Stimulated activated CD4-positive, alpha-beta T cell treated with anti-CD3 and anti-CD28 coated beads, Interleukin-2, amount 100 ng/mL, for 48 hours (primary cell): ENCODE results near the gene TMEM52.
"Not testable (repeated sequence)": the region's sequence is repeated elsewhere in the genome, so short reads cannot be mapped to it uniquely, and the experiment has no call there.

Source experiments
- DNase-seq, 2 donors: peaks; one replicate each; pipeline ENCODE4 v3.0.0-alpha.2; 2020

The TMEM52 gene

DNA sequence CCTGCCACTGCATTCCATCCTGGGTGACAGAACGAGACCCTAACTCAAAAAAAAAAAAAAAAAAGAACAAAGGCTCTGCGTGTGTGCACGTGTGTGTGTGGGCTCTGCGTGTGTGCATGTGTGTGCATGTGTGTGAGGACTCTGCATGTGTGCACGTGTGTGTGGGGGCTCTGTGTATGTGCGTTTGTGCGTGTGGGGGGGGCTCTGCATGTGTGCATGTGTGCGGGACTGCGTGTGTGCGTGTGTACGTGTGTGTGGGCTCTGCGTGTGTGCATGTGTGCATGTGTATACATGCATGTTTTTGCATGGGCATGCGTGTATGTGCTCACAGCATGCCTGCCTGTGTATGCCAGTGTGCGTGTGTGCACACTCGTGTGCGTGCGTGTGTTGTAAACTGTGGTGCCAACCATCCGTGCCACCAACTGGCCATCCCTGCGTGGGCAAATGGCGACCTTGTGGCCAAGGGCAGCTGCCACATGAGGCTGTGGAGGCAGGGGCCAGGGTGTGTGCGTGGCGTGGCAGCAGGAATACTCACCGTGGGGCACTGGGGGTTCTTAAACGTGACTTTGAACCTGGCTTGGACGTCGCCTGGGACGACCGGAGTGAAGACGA lies 26.8 kb upstream of the TMEM52 start:
- no peak for DNase-seq

DNA sequence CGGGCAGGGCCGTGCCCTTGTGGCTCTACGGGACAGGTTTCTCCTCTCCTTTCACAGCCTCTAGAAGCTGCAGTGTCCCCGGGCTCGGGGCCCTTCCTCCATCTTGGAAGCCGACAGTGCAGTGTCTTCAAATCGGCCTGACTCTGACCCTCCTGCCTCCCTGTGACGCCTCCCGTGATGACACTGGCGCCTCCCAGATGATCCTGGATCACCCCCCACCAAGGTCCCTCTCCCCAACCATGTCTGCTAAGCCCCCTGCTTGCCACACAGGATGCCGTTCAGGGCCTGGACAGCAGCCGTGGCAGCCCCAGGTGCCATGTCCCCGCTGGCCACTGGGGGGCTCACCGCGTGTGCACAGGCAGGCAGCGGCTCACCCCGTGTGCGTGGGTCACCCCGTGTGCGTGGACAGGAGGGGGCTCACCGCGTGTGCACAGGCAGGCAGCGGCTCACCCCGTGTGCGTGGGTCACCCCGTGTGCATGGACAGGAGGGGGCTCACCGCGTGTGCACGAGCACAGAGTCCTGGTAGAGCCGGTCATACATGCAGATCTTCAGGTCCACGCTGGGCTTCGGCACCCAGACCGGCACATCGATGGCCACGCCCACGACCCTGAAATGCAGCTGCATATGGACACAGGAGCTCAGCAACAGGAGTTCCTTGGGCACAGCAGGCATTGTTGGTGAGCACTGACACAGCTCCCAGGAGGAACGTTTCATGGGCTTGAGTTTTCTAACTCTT lies 24.9 kb upstream of the TMEM52 start:
- peak; percentile 50 to 58 for DNase-seq

DNA sequence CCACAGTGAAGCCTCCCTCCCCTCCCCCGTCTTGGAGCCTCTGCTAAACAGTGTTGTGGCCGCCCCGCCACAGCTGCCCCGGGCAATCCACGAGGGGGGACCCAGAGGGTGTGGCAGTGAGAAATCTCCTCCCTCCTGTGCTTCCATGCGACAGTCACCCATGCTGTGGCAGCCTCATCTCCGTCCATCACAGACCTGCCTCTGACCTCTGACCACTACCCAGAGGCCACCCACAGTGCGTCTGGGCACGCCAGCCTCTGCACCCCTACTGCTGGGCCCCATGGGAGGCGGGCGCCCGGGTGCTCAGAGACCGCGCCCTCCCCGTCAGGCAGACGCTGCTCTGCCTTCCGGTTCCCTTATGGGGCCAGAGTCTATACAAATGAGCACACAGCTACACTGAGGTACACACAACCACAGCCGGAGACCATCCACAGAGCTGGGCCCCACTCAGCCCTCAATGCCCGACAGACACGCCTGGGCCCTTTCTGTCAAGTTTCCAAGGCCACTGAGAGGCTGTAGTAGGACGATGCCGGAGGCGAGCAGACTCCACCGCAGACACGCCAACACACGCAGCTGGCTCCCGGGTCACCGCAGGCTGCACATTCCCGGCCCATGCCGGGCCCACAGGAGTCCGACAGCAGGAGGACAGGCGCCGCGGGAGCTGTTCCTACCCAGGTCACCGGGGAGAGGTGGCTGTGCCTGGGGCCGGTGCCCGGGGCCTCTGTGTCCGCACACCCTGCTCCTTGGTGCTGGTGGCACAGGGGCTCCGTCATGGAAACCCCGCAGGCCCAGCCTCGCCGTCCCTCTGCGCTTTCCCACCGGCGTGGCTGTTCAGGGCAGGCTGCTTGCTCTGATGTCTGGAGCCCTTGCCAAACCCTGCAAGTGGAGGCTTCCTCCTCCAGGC lies 23.9 kb upstream of the TMEM52 start:
- no peak for DNase-seq

GRCh38 chr1:1941868-1942752 lies 23.0 kb upstream of the TMEM52 start:
- no peak for DNase-seq

GRCh38 chr1:1941211-1941841 lies 22.2 kb upstream of the TMEM52 start:
- DNase-seq, result no peak

DNA sequence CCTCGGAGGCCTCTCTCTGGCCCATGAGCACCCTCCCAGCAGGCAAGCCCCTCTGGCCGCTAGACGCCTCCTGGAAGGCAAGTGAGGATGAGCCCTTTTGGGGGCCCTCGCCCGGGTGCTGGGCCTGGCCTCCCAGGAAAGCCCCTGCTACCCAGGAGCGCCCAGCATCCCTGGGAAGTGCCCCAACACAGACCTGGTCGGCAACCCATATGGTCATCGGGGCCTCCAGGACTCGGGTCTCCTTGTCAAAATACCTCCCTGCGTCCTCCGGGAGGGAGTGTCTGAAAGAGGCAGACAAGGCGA lies 21.0 kb upstream of the TMEM52 start:
- DNase-seq, result no peak

GRCh38 chr1:1939296-1940122 lies 20.4 kb upstream of the TMEM52 start:
- DNase-seq, result no peak

DNA sequence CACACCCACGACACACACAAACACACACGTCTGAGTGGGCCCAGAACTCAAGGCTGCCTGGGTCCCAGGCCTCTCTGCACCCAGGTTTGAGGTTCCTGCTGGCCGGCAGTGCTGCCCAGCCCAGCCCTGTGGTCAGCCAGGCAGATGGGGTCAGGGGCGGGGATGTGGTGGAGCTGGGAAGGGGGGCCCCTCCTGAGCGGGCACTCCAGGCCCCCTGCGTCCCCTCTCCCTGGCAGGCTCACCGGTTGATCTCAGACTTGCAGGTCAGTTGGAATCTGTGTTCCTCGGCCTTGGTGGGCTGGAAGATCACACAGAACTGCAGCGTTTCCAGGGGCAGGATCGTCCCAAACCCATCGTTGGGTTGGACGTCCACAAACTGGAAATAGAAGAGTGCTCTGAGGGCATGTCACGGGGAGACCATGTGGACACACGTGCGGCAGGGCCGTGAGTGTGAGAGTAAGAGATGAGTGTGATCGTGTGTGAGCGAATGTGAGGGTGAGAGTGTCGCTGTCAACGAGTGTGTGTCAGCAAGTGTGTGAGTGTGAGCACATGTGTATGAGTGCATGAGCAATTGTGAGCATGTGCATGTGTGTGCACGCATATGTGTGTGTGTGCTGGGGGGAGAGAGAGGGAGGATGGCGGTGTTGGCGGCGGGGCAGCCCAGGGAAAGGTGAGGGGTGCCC lies 19.7 kb upstream of the TMEM52 start:
- DNase-seq, result no peak

DNA sequence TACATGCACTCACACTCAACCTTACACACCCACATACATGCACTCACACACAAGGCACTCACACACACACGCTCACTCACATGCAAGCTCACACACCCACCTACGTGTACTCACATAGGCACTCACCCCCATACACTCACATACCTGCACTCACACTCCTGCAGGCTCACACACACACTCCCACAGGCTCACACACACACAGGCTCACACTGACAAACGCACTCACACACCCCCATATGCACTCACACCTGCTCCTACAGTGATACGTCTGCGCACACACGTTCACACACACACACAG lies 19.1 kb upstream of the TMEM52 start:
- no peak for DNase-seq

DNA sequence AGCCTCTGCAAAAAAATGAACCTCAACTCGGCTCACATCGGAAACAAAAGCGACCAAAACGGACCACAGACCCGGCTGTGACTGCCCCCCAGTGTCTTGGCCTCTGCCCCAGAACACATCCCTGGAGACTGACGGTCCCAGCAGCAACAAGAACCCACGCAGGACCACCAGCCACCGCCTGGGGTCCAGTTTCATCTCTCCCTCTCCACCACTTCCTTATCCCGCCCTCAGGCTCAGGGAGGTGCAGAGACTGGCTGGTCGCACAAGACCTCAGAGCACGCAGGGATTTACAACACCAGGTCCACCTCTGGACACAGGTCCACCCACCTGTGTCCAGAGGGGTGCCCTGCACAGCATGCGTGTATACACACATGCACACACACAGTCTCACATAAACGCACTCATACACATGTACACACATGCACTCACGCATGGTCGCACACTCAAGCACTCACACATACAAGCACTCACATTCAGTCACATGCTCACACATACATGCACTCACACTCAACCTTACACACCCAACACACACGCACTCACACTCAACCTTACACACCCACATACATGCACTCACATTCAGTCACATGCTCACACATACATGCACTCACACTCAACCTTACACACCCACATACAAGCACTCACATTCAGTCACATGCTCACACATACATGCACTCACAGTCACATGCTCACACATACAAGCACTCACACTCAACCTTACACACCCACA lies 18.6 kb upstream of the TMEM52 start:
- DNase-seq, result no peak

DNA sequence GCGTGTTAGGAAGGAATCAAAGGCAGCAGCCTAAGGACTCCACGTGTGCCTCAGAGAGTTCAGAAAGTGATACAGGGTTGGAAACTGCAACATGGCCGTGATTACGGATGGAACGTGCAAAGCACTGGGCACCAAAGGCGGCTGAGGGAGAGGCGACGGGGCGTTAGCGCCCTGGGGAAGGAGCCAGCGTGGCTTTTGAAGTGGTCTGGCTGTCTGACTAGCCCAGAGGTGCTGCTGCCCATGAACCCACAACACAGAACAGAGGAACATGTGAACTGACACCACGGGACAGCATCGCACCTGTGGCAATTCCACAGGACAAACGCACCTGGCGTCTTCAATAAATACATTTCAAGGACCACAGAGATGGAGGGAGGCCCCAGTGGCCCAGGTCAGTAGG lies 18.0 kb upstream of the TMEM52 start:
- DNase-seq, result no peak

- DNase-seq, result not testable (repeated sequence)
These were observed 15.8 kb upstream of the TMEM52 start for GRCh38 chr1:1934848-1935247.

DNA sequence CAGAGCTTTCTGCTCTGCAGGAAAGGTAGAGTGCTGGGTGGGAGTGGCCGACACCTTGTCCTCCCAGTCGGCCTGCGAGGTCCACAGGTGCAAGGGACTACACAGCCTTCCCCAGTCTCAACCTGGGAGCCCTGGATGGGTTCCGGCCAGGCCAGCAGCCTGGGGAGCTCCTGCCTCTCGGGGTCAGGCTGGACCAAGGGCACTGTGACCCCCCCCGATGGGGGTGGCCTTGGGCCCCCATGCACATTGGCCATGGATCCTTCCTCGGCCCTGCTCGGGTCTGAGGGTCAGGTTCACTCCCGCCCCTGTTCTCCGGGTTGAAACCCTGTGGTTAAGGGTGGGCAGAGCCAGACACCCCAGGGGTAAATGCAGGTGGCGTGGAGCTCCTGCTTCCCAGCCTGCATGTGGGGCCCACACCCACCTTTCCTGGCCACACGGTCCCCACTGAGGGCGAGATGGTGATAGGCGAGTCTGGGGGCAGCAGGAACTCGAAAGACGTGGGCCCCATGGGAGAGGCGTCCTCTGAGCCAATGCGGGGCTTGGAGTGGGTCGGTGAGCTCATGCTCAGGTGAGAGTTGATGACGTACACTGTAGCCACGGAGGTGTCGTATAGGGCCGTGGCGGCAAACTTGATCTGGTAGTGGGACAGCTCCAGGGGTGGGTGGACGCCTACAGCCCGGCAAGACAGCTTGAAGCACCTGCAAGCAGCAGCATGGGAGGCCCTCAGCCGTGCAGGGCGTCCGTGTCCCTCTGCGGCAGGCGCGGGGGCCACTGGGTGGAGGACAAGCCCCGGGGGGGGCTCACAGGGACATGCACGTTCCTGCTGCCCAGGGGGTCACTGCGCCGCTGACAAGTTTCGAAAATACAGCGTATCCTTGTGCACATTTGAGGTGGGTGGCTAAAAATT lies 10.8 kb upstream of the TMEM52 start:
- DNase-seq, result no peak

DNA sequence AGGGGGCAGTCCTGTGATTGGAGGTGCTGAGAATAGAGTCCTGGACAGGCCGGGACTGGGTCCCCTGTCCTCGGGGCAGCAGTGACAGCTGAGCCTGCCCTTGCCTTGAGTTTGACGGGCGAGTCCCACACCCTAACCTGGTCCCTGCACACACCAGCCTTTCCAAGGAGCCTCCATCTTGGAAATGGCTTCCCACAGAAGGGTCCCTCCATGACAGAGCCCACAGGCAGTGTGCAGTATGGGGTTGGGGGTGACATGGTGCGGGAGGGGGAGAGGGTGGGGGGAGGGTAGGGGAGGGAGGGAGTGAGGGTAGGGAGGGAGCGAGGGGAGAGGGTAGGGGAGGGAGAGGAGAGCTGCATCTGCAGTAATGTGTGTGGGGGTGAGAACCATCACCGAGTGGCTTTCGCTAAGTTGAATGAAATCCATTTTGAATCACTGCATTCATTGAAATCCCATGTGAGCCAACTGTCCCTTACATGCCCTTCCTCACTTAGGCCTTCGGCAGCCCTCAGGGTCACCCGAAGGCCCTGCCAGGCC lies 10.1 kb upstream of the TMEM52 start:
- no peak for DNase-seq

GRCh38 chr1:1928231-1929101 lies 9.4 kb upstream of the TMEM52 start:
- no peak for DNase-seq

DNA sequence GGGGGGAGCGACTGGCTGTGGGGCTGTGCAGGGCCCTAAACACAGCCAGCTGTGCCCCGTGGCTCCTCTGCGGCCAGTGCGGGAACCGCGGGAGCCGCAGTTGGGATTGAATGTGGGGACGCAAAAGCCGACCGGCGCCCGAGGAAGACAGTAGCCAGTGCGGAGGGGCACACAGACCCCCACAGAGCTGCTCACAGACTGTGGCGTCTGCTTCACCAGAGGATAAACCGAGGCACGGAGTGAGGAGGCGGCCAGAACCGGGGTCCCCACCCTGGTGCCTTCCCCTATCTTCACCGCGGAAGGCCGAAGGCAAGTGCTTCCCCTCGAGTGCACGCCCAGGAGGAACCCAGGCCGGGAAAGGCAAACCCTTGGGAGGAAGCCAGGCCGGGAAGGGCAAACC lies 8.7 kb upstream of the TMEM52 start:
- no peak for DNase-seq

- no peak for DNase-seq
These were observed 8.0 kb upstream of the TMEM52 start for GRCh38 chr1:1926886-1927660.
